GM12872 (cell line): Measurements from ENCODE around the gene CYYR1.

Source experiments
- TF ChIP-seq, protein P1 (sequence below): IDR thresholded peaks from 3 replicates; pipeline ENCODE4 v1.5.1; 2011; ENCODE audit warnings: low read depth, mild to moderate bottlenecking, low read length, moderate library complexity; ENCODE audit not compliant: insufficient read depth

CYYR1 gene

DNA sequence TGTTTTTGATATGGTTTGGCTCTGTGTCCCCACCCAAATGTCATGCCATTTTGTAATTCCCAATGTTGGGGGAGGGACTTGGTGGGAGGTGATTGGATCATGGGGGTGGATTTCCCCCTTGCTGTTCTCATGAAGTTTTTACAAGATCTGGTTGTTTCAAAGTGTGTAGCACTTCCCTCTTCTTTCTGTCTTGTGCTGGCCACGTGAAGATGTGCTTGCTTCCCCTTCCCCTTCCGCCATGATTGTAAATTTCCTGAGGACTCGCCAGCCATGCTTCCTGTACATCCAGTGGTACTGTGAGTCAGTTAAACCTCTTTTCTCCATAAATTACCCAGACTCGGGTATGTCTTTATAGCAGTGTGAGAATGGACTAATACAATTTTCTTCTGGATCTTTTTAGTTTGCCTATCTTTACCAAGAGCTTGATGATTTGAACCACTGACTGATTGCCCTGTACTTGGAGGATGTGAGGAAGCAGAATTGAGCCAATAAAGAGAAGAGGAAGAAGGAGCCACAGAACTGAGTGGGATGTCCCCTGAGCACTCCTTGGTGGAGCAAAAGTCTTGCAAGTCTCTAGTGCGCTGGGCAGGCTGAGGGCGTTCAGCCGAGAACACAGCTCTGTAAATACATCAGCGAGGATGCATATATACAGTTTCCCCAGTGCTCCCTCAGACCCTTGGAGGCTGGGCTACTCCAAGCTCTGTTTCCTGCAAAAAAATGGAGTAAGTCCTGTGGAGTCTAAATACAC, 102.6 kb downstream of the CYYR1 start:
- TF ChIP-seq, protein P1, sequence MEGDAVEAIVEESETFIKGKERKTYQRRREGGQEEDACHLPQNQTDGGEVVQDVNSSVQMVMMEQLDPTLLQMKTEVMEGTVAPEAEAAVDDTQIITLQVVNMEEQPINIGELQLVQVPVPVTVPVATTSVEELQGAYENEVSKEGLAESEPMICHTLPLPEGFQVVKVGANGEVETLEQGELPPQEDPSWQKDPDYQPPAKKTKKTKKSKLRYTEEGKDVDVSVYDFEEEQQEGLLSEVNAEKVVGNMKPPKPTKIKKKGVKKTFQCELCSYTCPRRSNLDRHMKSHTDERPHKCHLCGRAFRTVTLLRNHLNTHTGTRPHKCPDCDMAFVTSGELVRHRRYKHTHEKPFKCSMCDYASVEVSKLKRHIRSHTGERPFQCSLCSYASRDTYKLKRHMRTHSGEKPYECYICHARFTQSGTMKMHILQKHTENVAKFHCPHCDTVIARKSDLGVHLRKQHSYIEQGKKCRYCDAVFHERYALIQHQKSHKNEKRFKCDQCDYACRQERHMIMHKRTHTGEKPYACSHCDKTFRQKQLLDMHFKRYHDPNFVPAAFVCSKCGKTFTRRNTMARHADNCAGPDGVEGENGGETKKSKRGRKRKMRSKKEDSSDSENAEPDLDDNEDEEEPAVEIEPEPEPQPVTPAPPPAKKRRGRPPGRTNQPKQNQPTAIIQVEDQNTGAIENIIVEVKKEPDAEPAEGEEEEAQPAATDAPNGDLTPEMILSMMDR, result no peak

DNA sequence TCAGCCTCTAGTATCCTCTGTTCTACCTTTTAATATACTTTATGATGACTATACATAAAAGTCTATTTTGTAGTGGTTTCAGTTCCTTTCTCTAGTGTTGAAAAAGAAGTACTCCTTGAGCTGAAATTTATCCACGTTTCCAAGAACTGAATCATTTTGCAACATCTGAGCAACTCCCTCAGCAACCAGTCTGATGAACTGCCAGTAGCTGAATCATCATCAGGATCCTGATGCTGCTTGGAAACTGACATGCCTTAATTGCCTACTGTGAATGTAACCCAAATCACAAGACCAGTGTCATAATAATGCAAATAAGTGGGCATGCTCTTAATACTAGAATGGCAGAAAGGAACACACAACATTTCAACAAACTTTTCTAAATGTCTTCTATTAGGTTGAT, 103.3 kb downstream of the CYYR1 start:
- TF ChIP-seq, protein P1, result no peak

DNA sequence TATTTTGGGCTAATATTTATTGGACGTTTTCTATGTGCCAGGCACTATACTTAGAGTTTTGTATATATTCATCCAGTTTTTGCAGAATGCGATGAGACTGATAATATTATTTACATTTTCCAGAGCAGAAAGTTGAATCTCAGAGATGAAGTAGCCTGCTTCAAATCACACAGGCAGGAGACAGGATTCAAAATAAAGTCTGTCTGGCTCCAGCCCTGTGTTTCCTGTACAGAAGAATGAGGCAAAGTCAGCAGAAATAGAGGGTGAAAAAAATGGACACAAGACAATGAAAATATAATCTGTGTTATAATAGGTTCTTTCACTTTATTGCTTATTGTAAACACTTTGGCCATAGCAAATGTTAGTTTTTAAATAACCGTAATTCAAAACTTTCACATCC, 107.2 kb downstream of the CYYR1 start:
- TF ChIP-seq, protein P1, result no peak

DNA sequence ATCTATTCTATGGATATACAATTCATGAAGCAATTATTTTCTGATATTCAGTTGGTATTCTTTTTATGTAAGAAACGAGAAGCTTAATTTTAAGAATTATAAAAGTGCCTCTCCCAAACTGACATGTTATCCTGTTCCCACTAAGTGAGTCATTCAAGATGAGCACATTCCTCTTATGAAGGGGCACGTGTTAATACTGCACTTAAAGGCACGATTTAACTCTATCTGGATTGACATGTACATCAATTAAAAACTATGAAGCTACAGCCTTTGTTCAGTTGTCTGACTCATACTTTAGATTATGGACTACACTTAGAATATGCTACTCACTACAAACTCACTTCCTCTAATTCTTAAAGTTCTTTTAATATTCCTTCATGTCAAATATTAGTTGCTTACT, 111.6 kb downstream of the CYYR1 start:
- TF ChIP-seq, protein P1, result no peak

DNA sequence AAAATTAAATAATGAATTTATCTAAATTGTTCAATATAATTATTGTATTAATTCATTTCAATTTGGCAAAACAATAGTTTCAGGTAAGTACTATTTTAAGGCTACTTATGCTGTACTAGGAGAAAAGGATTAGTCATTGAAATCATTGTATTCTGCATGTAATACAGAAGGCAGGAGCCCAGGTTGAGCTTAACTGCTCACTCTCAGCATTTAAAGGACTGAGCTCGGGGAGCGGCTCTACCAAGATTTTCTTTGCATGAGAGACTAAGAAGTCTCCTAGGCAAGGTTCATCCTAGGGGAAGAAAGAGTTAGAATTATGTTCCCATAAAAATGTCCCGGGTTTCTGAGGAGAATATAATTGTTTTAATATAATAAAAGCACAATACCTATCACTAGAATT, 112.5 kb downstream of the CYYR1 start:
- TF ChIP-seq, protein P1, result no peak

DNA sequence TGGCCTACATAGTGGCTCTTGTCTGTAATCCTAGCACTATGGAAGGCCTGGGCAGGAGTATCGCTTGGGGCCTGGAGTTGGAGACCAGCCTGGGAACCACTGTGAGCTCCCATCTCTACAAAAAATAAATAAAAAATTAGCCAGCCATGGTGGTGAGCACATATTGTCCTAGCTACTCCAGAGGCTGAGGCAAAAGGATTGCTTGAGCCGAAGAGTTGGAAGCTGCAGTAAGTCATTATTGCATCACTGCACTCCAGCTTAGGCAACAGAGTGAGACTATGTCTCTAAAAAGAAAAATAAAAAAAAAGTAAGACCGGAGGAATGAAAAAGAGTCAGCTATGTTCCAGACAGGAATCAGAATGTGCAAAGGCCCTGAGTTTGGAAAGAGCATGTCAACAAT, 115.3 kb downstream of the CYYR1 start:
- TF ChIP-seq, protein P1, result no peak

DNA sequence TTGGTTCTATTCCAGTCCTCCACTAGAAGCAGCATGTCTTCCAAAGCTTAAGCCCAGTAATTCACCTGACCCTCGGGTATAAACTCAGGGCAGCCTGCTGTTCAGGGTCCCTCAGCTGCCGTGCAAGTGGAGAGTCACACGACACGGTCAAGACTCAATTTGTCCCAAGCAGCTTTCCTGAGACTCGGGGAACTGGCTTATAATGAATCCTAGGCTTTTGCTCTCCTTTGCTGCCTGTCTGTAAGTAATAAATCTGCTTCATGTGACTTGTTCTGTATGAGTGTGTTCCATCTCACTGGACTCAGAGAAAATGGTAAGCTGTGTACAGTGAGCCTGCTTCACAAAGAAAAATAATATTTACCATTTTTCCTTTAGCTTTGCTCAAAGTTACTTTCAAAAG, 119.8 kb downstream of the CYYR1 start:
- TF ChIP-seq, protein P1, result no peak
